Breast epithelium (tissue), 3 donors: Measurements from ENCODE around the gene THSD4.

Experiments
- CTCF ChIP-seq, 3 donors: fragments of 450-650 bp; IDR thresholded peaks; one replicate each; pipeline ENCODE4 v1.5.1; 2016 to 2017; ENCODE audit warnings: antibody characterized with exemption in 3 of 3, mild to moderate bottlenecking in 3 of 3, moderate library complexity in 3 of 3
- POLR2A ChIP-seq: fragments of 450-650 bp; IDR thresholded peaks from one replicate; pipeline ENCODE4 v1.6.1; 2016; ENCODE audit warnings: antibody characterized with exemption, mild to moderate bottlenecking, moderate library complexity
- POLR2AphosphoS5 ChIP-seq, 3 donors: sonication (generic); formaldehyde crosslinking; IDR thresholded peaks; one replicate each; pipeline ENCODE4 v1.6.1; 2017; ENCODE audit warnings: antibody characterized with exemption in 3 of 3

- TF ChIP-seq CTCF (IDR thresholded peaks at IDR 0.05) (no peak), POLR2A (no peak), POLR2AphosphoS5 (IDR thresholded peaks at IDR 0.05) (no peak)
These were observed 159.2 kb downstream of the THSD4 start for GRCh38 chr15:71274448-71274798.
